GM19035 (cell line): ENCODE data around the gene PTPRZ1.

Experiments
- ATAC-seq: cut with Tn5 transposase; IDR thresholded peaks from one replicate; pipeline ENCODE4 v1.9.1; 2021; ENCODE audit not compliant: unreplicated experiment

Gene PTPRZ1

DNA sequence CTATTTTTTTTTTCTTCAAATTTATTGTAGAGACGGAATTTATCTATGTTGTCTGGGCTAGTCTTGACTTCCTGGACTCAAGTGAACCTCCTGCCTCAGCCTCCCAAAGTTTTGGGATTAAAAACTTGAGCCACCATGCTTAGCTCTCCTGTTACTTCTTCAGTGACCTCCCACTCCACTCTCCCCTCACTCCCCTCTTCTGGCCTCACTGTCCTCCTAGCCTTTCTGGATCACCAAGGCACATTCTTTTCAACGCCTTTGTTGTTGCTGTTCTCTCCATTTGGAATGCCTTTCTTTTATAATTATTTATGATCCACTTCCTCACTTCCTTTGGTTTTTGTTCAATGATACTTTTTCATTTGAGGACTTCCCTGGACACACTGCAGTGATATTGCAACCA is 17.9 kb downstream of the PTPRZ1 start:
- no peak for ATAC-seq

GRCh38 chr7:121891731-121892130 is 18.8 kb downstream of the PTPRZ1 start:
- ATAC-seq = no peak

GRCh38 chr7:121901026-121901425 is 28.1 kb downstream of the PTPRZ1 start:
- peak; percentile 84 for ATAC-seq

DNA sequence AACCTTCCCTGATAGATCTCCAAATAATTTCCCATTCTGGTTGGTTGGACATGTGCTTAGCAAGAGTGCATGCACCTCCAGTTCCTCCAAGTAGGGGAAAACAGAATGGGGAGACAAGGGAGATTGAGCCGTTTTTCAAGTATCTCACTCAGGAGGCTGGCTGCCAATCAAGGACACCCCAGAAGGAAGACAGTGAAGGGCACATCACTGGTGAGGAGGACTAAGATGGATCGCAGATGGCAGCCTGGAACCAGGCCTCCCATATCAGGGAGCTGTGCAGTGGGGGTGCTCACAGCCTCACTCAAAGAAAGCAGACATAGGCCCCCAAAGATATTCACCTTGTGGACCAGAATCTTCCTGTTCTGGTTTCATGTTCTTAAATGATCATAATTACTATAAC is 31.2 kb downstream of the PTPRZ1 start:
- no peak for ATAC-seq

GRCh38 chr7:121908042-121908441 is 35.1 kb downstream of the PTPRZ1 start:
- no peak for ATAC-seq

- ATAC-seq = no peak
Observed at GRCh38 chr7:121909716-121910345, 36.9 kb downstream of the PTPRZ1 start.

- ATAC-seq = peak; percentile 82
Observed at GRCh38 chr7:121913947-121914675, 41.1 kb downstream of the PTPRZ1 start.

GRCh38 chr7:121914676-121915279 is 41.8 kb downstream of the PTPRZ1 start:
- no peak for ATAC-seq

DNA sequence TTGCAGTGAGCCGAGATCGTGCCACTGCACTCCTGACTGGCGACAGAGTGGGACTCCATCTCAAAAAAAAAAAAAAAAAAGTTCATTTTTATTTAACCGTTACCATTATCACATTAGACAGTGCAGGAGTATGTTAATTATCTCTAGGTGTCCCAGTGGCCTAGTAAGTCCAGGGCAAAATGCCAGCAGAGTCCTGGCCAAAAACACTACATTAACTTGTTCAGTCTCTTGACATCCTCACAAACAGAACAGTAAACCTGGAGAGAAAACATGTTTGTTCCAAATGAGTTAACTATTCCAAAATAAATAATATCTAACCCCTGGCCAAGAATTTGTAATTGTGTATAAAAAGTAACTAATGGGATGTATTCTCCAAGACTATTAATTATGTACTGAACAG is 43.2 kb downstream of the PTPRZ1 start:
- no peak for ATAC-seq

DNA sequence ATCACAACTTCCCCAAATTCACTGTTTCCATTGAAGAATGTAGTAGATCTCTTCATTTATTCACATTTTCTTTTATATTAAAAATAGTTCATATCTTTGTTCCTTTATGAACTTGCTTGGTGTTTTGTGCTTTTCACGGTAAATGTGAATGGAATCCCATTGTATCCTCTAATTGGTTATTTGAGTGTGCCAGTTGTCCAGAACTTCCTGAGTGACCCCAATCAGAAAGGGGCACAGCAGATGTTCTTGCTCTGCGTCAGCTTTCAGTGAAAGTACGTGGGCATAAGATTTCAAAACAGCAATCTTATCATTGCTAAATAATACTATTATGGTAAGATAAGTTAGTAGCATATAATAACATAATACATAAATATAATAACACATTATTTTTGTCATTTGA is 47.0 kb downstream of the PTPRZ1 start:
- ATAC-seq = no peak

DNA sequence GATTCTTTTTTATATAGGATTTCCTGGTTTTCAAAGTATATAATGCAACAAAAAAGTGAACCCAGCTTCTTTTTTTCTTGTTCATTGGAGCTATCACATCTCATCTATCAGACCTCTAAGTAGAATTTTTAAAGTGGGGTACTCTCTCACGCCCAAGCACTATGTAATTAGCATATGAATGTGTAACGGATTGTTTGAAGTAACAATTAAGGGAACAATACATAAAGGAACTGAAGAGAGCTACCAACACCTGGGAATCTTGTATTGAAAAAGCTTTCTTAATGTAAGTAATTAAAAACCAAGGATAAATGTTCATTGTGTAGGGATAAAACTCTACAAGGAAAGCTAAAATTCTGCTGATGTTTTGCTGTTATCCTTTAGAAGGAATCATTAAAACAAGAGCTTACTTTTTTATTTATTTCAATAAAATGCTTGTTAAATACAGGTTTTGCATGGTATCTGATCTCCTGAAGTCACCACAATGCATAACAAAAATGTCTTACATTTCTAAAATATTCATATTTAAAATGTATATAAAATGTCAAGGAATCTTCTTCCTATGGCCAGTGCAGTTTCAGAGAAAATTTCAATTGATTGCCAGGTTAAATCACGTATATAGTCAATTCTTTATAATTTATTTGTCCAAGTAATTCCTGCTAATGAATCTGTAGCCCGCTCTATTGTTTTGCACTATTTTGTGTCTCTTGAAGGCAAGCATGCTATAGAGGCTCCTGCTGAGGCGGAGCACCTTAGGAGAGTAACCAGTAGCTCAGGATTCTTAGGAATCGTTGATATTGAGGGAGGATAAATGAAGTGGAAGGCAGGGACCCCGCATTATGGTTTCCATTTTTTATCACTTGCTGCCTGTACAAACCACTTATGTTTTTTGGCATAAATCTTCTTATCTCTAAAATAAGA is 51.6 kb downstream of the PTPRZ1 start:
- ATAC-seq = no peak

GRCh38 chr7:121931149-121931902 is 58.4 kb downstream of the PTPRZ1 start:
- ATAC-seq = no peak

DNA sequence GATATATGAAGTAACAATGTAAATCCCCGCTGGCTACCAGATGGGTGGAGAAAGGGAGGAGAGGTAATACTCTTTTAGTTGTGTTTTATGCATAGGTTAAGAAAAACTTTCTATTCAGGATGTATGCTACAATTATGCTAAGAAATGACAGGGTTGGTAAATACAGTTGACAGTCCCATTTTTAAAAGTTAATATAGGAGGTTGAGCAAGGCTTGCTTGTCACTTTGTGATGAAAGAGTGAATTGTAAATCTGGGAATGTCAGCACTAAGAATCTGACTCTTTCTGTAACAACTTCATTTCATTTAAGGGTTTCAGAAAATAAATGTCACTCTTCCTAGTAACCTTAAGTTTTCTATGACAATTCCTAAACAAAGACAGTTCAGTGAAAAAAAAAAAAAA is 59.8 kb downstream of the PTPRZ1 start:
- ATAC-seq = no peak

DNA sequence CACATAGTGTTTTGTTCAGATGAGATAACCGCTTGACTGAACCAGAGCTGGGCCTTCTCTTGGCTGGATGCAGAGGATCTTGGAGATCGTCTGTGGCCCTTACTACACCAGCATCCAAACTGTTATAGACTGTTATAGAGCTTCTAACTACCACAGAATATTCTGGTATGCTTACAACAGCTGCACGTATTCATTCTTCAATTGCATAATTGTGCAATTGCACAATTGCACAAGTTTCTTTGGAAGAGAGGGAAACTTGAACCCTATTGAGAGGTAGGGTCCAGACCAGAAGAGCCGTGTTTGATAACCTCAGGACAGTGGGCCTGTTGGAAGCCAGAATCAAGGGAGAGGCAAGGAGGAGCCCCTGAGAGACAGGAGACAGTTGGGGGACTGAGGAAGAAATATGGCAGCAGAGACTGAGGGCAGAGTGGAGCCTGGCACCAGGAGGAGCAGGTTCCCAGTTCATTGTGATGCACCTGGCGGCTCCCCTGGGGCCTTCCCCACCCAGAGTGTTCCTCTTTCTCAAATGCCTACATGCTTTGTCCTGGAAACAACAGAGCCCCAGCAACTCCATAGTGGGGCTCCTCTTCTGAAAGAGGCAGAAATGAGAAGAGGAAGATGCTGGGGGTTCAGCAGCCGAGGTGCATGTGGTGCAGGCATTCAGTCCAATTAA is 64.1 kb downstream of the PTPRZ1 start:
- ATAC-seq = no peak

DNA sequence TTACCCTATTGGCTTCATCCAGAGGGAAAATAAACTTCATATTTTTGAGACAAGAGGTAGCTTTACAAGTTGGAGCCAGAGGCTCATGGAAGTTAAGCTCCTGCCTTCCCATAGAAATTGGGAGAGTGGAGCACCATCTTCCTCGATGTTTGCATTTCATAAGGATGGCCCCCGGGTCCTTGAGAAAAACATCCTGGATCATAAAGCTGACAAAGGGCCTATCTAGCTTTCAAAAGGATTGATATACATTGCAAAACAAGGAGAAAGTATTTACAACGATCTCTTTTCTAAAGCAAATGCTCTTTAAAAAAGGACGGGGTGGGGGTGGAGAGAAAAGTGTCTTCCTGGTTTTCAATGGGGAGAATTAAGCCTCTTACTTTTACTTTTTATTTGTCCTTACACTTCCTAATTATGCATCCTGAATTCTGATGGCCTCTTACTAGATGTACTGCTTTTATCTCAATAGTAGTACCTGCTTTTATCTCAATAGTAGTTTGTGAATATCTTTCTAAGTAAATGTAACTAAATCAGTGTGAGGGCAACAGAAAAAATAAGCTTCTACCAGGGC is 65.6 kb downstream of the PTPRZ1 start:
- no peak for ATAC-seq

DNA sequence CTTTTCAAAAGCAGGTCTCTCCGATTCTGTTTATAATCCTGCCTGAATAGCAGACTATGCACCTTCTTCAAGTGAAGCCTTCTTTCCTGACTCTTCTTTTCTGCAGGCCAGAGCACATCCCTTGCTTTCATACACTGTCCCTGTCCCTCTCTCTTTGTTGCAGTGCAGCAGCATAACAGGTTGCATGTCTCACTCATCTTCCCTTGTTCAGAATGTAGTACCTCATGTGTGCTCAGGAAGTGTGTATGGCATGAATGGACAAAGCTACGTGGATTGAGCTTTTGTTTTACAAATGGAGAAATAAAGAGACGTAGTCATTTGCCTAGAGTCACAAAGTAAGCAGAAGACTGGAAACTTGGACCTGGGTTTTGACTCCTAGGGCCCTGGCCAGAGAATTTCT is 68.0 kb downstream of the PTPRZ1 start:
- ATAC-seq = no peak

GRCh38 chr7:121941830-121942229 is 68.9 kb downstream of the PTPRZ1 start:
- ATAC-seq = no peak

GRCh38 chr7:121945066-121945465 is 72.1 kb downstream of the PTPRZ1 start:
- no peak for ATAC-seq

GRCh38 chr7:121945480-121946236 is 72.7 kb downstream of the PTPRZ1 start:
- no peak for ATAC-seq
